ENCODE results near the gene SPATS2. TPM values are rescaled to one million over a fixed set of nuclear protein-coding genes. Genes with fewer than 3 reads are reported as not detected.

The SPATS2 gene
- total RNA-seq, 1 donor from 2014 or later, result 13.8 TPM

DNA sequence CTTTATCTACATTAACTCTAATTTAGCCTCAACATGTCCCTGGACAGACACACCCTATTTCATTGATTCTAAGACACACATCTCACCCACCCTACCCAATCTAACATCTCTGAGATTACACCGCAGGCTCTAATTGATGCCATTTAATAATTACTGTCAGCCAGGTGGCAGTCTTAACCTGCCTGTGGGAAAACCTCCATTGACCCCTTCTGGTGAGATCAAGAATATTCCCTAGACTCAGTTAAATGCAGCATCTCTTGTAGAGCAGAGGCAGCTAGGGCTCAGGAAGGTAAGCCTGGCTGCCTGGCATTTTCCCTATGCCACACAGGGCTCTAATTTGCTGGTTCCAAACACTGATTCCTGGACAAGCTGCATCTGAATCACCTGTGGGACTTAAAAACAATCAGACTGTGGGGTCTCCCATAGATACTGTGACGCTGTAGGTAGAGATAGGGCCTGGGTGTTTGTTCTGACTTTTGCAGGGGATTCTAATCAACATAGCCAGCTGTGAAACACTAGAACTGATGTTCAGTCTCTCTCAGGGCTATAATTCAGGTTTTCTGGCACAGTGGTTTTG is 186.3 kb downstream of the SPATS2 start:
- no peak overlapping the region for H3K27ac ChIP-seq
- H3K9me3 ChIP-seq, result no peaks in the 10 kb centered on the region
- H3K36me3 ChIP-seq, result peaks cover 8 to 21% of the 10 kb centered on the region in 2 donors
- intact Hi-C loops (cut with DNase I), result no loop called here
- TF ChIP-seq, protein P1, sequence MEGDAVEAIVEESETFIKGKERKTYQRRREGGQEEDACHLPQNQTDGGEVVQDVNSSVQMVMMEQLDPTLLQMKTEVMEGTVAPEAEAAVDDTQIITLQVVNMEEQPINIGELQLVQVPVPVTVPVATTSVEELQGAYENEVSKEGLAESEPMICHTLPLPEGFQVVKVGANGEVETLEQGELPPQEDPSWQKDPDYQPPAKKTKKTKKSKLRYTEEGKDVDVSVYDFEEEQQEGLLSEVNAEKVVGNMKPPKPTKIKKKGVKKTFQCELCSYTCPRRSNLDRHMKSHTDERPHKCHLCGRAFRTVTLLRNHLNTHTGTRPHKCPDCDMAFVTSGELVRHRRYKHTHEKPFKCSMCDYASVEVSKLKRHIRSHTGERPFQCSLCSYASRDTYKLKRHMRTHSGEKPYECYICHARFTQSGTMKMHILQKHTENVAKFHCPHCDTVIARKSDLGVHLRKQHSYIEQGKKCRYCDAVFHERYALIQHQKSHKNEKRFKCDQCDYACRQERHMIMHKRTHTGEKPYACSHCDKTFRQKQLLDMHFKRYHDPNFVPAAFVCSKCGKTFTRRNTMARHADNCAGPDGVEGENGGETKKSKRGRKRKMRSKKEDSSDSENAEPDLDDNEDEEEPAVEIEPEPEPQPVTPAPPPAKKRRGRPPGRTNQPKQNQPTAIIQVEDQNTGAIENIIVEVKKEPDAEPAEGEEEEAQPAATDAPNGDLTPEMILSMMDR (IDR thresholded peaks at IDR 0.05), result no peak
- H3K27me3 ChIP-seq, result no peaks in the 10 kb centered on the region
- no peak for DNase-seq (ENCODE audit: low spot score in 2 of 2)
- peaks cover 2 to 3% of the 10 kb centered on the region in 2 donors for H3K4me1 ChIP-seq
- H3K4me3 ChIP-seq, result no peak overlapping the region

DNA sequence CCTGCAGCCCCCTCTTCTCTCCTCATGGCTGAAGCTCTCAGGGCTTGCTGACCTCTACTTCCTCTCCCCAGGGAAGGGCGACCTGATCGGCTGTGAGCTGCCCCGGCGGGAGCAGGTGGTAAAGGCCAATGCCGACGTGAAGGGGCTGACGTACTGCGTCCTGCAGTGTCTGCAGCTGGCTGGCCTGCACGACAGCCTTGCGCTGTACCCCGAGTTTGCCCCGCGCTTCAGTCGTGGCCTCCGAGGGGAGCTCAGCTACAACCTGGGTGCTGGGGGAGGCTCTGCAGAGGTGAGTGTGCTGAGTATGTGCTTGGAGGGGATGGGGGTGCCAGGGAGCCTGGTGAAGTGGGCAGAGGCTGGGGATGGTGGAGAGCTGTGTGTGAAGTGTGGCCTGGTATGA is 187.0 kb downstream of the SPATS2 start:
- peaks cover 14 to 28% of the 10 kb centered on the region in 2 donors for H3K36me3 ChIP-seq
- H3K27ac ChIP-seq, result no peak overlapping the region
- no peak overlapping the region for H3K4me3 ChIP-seq
- DNase-seq (ENCODE audit: low spot score in 2 of 2), result no peak
- peaks cover 0 to 2% of the 10 kb centered on the region in 2 donors for H3K4me1 ChIP-seq
- TF ChIP-seq, protein P1 (IDR thresholded peaks at IDR 0.05), result no peak
- intact Hi-C loops (cut with DNase I), result no loop called here
- H3K9me3 ChIP-seq, result no peaks in the 10 kb centered on the region
- no peaks in the 10 kb centered on the region for H3K27me3 ChIP-seq

DNA sequence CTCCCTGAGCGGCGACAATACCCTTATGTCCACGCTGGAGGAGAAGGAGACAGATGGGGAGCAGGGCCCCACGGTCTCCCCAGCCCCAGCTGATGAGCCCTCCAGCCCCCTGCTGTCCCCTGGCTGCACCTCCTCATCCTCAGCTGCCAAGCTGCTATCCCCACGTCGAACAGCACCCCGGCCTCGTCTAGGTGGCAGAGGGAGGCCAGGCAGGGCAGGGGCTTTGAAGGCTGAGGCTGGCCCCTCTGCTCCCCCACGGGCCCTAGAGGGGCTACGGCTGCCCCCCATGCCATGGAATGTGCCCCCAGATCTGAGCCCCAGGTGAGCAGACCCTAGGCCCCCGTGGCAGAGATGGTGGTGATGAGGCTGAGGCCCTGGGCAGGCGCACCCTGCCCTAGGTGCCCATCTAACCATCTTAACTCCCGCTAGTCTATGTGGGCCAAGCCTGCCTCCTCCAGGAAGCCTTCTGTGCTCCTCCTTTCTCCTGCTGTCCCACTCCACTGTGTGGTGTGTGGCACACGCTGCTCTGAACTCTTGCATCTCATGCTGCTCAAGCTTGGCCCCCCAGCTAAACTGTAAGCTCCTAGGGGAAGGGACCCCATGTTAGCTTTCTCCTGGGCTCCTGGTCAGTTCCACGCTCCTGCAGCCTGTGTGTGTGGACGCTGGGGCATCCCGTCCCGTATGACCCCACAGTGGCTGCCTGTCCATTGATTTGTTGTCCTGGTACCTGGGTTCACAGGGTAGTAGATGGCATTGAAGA is 188.5 kb downstream of the SPATS2 start:
- Histone ChIP-seq H3K4me1 (no peaks in the 10 kb centered on the region), H3K27me3 (no peaks in the 10 kb centered on the region), H3K36me3 (peaks cover 23 to 43% of the 10 kb centered on the region in 2 donors), H3K9me3 (no peaks in the 10 kb centered on the region), H3K4me3 (no peak overlapping the region), H3K27ac (no peak overlapping the region)
- DNase-seq (ENCODE audit: low spot score in 2 of 2), result no peak
- intact Hi-C loops (cut with DNase I), result no loop called here
- TF ChIP-seq, protein P1 (IDR thresholded peaks at IDR 0.05), result no peak

DNA sequence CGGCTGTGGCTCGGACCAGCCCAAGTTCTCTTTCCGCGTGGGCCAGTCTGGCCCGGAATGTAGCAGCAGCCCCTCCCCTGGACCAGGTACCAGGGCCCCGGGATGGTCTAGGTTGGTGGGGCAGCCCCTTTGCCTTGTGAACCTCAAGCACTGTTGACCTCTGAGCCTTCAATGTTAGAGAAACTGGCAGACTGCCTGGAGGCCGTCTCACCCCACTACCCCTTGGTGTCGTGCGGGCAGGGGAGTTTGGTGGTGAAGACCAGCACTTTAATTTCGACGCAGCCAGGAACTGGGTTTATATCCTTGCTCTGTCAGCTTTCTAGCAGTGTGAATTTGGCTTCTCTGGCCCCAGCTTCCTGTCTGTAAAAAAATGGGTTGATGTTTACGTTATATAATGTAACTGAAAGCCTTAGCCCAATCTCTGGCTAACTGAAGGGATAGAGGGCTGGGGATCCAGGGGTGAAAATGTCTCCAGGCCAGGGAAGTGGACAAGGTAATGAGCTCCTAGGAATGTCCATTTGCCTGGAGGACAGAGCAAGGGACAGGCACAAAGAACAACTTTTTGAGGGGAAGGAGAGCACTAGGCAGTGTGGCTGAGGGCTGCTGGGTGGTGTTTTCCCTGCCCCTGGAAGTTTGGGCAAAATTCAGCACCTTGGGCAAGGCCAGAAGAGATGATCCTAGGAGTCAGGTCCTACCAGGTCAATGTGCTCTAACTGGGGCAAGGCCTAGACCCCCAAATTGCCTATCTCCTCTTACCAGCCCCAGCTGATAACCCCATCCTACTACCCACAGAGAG is 189.3 kb downstream of the SPATS2 start:
- Histone ChIP-seq H3K9me3 (no peaks in the 10 kb centered on the region), H3K27ac (no peak overlapping the region), H3K4me3 (no peak overlapping the region), H3K36me3 (peaks cover 24 to 51% of the 10 kb centered on the region in 2 donors), H3K27me3 (no peaks in the 10 kb centered on the region), H3K4me1 (no peaks in the 10 kb centered on the region)
- DNase-seq (ENCODE audit: low spot score in 2 of 2), result no peak
- TF ChIP-seq, protein P1 (IDR thresholded peaks at IDR 0.05), result no peak
- intact Hi-C loops (cut with DNase I), result no loop called here

DNA sequence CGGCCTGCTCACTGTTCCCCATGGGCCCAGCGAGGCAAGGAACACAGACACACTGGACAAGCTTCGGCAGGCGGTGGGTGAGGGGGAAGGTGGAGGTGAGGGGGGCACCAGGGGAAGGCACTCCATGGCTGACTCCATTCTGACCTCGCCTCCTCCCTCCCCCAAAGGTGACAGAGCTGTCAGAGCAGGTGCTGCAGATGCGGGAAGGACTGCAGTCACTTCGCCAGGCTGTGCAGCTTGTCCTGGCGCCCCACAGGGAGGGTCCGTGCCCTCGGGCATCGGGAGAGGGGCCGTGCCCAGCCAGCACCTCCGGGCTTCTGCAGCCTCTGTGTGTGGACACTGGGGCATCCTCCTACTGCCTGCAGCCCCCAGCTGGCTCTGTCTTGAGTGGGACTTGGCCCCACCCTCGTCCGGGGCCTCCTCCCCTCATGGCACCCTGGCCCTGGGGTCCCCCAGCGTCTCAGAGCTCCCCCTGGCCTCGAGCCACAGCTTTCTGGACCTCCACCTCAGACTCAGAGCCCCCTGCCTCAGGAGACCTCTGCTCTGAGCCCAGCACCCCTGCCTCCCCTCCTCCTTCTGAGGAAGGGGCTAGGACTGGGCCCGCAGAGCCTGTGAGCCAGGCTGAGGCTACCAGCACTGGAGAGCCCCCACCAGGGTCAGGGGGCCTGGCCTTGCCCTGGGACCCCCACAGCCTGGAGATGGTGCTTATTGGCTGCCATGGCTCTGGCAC is 190.1 kb downstream of the SPATS2 start:
- Histone ChIP-seq H3K4me1 (no peaks in the 10 kb centered on the region), H3K36me3 (peaks cover 31 to 58% of the 10 kb centered on the region in 2 donors), H3K27ac (no peak overlapping the region), H3K4me3 (no peak overlapping the region), H3K9me3 (no peaks in the 10 kb centered on the region), H3K27me3 (no peaks in the 10 kb centered on the region)
- no peak for DNase-seq (ENCODE audit: low spot score in 2 of 2)
- TF ChIP-seq, protein P1 (IDR thresholded peaks at IDR 0.05), result no peak
- intact Hi-C loops (cut with DNase I), result no loop called here
